Myometrial cell (primary cell): ENCODE measurements around the gene F3. TPM values are rescaled to one million over a fixed set of nuclear protein-coding genes. Genes with fewer than 3 reads are reported as not detected.

Source experiments
- total RNA-seq: library from RNA; depleted of rRNA; stranded (reverse); fragments of >200 nt; gene quantifications from 2 replicates; pipeline ENCODE4 v1.2.3, GENCODE V29; 2015

F3 gene
- 26.9 and 36.0 TPM in 2 replicates for total RNA-seq

GRCh38 chr1:94541246-94542087 lies at the start of gene F3:
F3 (minus strand) TSS chr1:94541759; CDS start chr1:94541636, 123 bp downstream.

Other genes with a start within 250 kb of the F3 start
- 29.4 and 46.6 TPM in 2 replicates for gene ABCD3, start 123.4 kb downstream of the F3 start, total RNA-seq